HepG2 (cell line): Measurements from ENCODE around the gene TM4SF1. TPM values are rescaled to one million over a fixed set of nuclear protein-coding genes. Genes with fewer than 3 reads are reported as not detected.

Experiments
- ATAC-seq: fragments of 200-7000 bp; cut with Tn5 transposase; 3 replicates; pipeline ENCODE4 v1.9.1; 2020; ENCODE audit warnings: mild to moderate bottlenecking, moderate library complexity
- BruUV-seq: library from RNA; stranded (reverse); fragments of 400-500 nt; replicated peaks from 2 replicates; lab custom pipeline; 2021; lab: Mats Ljungman, UMichigan
- CTCF ChIA-PET: fragments of 300-600 bp; formaldehyde crosslinking; extraction: SDS; loops from one replicate; lab custom pipeline; 2021; ENCODE audit warnings: low total read pairs, inconsistent platforms, low intra/inter-chr PET ratio; lab: Yijun Ruan, JAX
- POLR2A ChIA-PET: fragments of 350-600 bp; sonication (Branson Sonifier 250); formaldehyde crosslinking; loops from one replicate; lab custom pipeline; 2020; ENCODE audit warnings: antibody characterized with exemption, inconsistent platforms; lab: Yijun Ruan, JAX
- DNase-seq: peaks from one replicate; pipeline ENCODE4 v3.0.0-alpha.2; 2015; ENCODE audit warnings: low spot score
- FAIRE-seq: peaks from 3 replicates; lab custom pipeline; 2011; peaks lifted over from hg19 to GRCh38; lab: Jason Lieb, UNC
- H2AFZ ChIP-seq: one replicate; pipeline ENCODE4 v1.6.1; 2011; ENCODE audit warnings: low read length, inconsistent platforms
- H3K27ac ChIP-seq: fragments of 300-600 bp; 3 replicates; pipeline ENCODE4 v1.8.0; 2011; ENCODE audit warnings: mixed run types, mild to moderate bottlenecking, mixed read lengths, low read length, inconsistent platforms; ENCODE audit not compliant: insufficient read depth; ENCODE audit errors: extremely low read length
- H3K27me3 ChIP-seq, 2 experiments: fragments of 200-600 bp in 1 of 2; 2 replicates in 1 of 2; 3 replicates in 1 of 2; pipeline versions ENCODE4 v1.6.0 to v1.8.0; 2011; ENCODE audit warnings: low read length in 2 of 2, mild to moderate bottlenecking in 2 of 2, moderate library complexity in 2 of 2, inconsistent platforms in 1 of 2; ENCODE audit not compliant: insufficient read depth in 2 of 2, control insufficient read depth in 1 of 2
- H3K36me3 ChIP-seq, 2 experiments: fragments of 200-600 bp in 1 of 2; replicated peaks in 1 of 2; 2 replicates in 1 of 2; 3 replicates in 1 of 2; pipeline versions ENCODE4 v1.5.1 to v1.8.0; 2011; ENCODE audit warnings: low read length in 2 of 2, inconsistent platforms in 1 of 2; ENCODE audit not compliant: insufficient read depth in 2 of 2, control insufficient read depth in 1 of 2
- H3K4me1 ChIP-seq: 2 replicates; pipeline ENCODE4 v1.5.1; 2012; ENCODE audit warnings: low read length, inconsistent platforms; ENCODE audit not compliant: insufficient read depth
- H3K4me2 ChIP-seq: 2 replicates; pipeline ENCODE4 v1.6.0; 2011; ENCODE audit warnings: low read depth, low read length, inconsistent platforms
- H3K4me3 ChIP-seq, 3 experiments: fragments of 200-600 bp in 1 of 3; sonication (generic), shearing (Covaris generic) in 1 of 3; replicated peaks in 1 of 3; 2 replicates each; pipeline ENCODE4 v1.5.1; 2011 to 2016; ENCODE audit warnings: low read length in 3 of 3, inconsistent platforms in 2 of 3, low read depth in 2 of 3, mild to moderate bottlenecking in 2 of 3, control low read depth in 1 of 3, mixed read lengths in 1 of 3; ENCODE audit not compliant: insufficient read depth in 1 of 3
- H3K79me2 ChIP-seq: one replicate; pipeline ENCODE4 v1.6.1; 2011; ENCODE audit warnings: low read length, inconsistent platforms; ENCODE audit not compliant: insufficient read depth
- H3K9ac ChIP-seq: 2 replicates; pipeline ENCODE4 v1.6.0; 2011; ENCODE audit warnings: mild to moderate bottlenecking, low read depth, low read length, inconsistent platforms; ENCODE audit not compliant: insufficient read depth
- H3K9me3 ChIP-seq: 2 replicates; pipeline ENCODE4 v1.5.1; 2012; ENCODE audit warnings: mild to moderate bottlenecking, low read length
- H4K20me1 ChIP-seq: 2 replicates; pipeline ENCODE4 v1.6.0; 2011; ENCODE audit warnings: inconsistent platforms, mild to moderate bottlenecking, low read length, moderate library complexity; ENCODE audit not compliant: insufficient read depth
- HMG20A ChIP-seq: IDR thresholded peaks from 2 replicates; pipeline ENCODE4 v1.6.1; 2016; ENCODE audit warnings: borderline replicate concordance
- KDM5B ChIP-seq: sonication (generic); formaldehyde crosslinking; IDR thresholded peaks from 2 replicates; pipeline ENCODE4 v1.4.0; 2020; ENCODE audit warnings: missing genetic modification reagents, mild to moderate bottlenecking, borderline replicate concordance
- NFIC ChIP-seq: IDR thresholded peaks from 2 replicates; pipeline ENCODE4 v1.6.1; 2012; ENCODE audit warnings: mild to moderate bottlenecking, low read length, inconsistent platforms
- NFKBIZ ChIP-seq: IDR thresholded peaks from 2 replicates; pipeline ENCODE4 v1.6.1; 2018; ENCODE audit warnings: missing genetic modification reagents, missing compliant biosample characterization
- PCBP2 ChIP-seq: fragments of 200-400 bp; formaldehyde crosslinking; optimal IDR thresholded peaks from 2 replicates; pipeline ENCODE3; 2018; ENCODE audit warnings: low read length, low read depth; ENCODE audit not compliant: poor library complexity, severe bottlenecking
- SNAI1 ChIP-seq: sonication (generic); formaldehyde crosslinking; IDR thresholded peaks from 2 replicates; pipeline ENCODE4 v1.5.0; 2020; ENCODE audit warnings: mild to moderate bottlenecking, missing genetic modification reagents, borderline replicate concordance
- YEATS2 ChIP-seq: sonication (generic); formaldehyde crosslinking; IDR thresholded peaks from 2 replicates; pipeline ENCODE4 v1.4.0; 2020; ENCODE audit warnings: missing genetic modification reagents, borderline replicate concordance
- ZNF317 ChIP-seq: sonication (generic); formaldehyde crosslinking; IDR thresholded peaks from 2 replicates; pipeline ENCODE4 v1.5.0; 2020; ENCODE audit warnings: mild to moderate bottlenecking, missing genetic modification reagents
- ZNF337 ChIP-seq: sonication (generic); formaldehyde crosslinking; IDR thresholded peaks from 2 replicates; pipeline ENCODE4 v1.5.1; 2020; ENCODE audit warnings: missing genetic modification reagents, low read depth, mild to moderate bottlenecking, borderline replicate concordance
- WGBS: methylation state at CpG from one replicate; pipeline ENCODE4 v1.1.6; 2017; ENCODE audit warnings: low lambda C conversion rate; 5-methylcytosine and 5-hydroxymethylcytosine counted together
- in situ Hi-C: cut with HindIII; loops from 2 replicates; pipeline ENCODE4 v1.10.0; 2017; ENCODE audit warnings: low pct_unique_long_range_greater_than_20kb; ENCODE audit not compliant: extremely low pct_ligation_motif_present
- intact Hi-C: fragments of 100-400 bp; cut with micrococcal nuclease; formaldehyde crosslinking; loops from one replicate; pipeline ENCODE4 v1.10.0; 2022; ENCODE audit not compliant: unreplicated experiment
- polyA plus RNA-seq, 8 experiments: library from polyadenylated mRNA; depleted of rRNA in 3 of 8; stranded (reverse) in 7 of 8; unstranded in 1 of 8; fragments of >200 nt; fragmentation: Illumina TruSeq in 4 of 8; extraction: Trizol in 4 of 8; gene quantifications; 2 replicates each; pipeline versions ENCODE4 v1.2.1 to v1.2.3, GENCODE V29; 2011 to 2016; ENCODE audit warnings: low read depth in 4 of 8, missing spikeins in 1 of 8, mixed read lengths in 1 of 8; ENCODE audit not compliant: insufficient read depth in 1 of 8
- total RNA-seq, 5 experiments: library from RNA; depleted of rRNA; stranded (reverse); fragments of >200 nt; fragmentation: Illumina TruSeq; extraction: Trizol; gene quantifications; 2 replicates each; pipeline ENCODE4 v1.2.3, GENCODE V29; 2016; ENCODE audit warnings: low read depth in 1 of 5
- TF ChIP-seq, protein P1 (sequence below): sonication (generic); formaldehyde crosslinking; IDR thresholded peaks from 2 replicates; pipeline ENCODE4 v1.4.0; 2020; ENCODE audit warnings: mild to moderate bottlenecking, missing genetic modification reagents

Gene TM4SF1
- total and polyA plus RNA-seq, 2 of the 13 experiments (the other 11 are each of a cell fraction or from before 2014, with no cell fraction given) = 431 to 1,359 TPM

DNA sequence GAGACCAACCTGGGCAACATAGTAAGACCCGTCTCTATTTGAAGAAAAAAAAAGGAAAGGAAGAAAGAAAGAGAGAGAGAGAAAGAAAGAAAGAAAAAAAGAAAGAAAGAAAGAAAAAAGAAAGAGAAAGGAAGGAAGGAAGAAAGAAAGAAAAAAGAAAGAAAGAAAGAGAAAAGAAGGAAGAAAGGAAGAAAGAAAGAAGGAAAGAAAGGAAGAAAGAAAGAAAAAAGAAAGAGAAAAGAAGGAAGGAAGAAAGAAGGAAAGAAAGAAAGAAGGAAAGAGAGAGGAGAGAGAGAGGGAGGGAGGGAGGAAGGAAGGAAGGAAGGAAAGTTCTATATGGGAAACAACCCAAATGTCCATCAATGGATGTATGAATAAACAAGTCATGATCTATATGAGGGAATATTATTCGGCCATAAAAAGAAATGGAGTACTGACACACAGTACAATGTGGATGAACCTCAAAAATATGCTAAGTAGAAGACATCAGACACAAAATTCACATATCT lies 28.8 kb upstream of the TM4SF1 start:
- 95% methylated on average over 2 of the region's 2 CpGs for WGBS
- intact Hi-C loops = no loop called here
- POLR2A ChIA-PET = no interaction called here

DNA sequence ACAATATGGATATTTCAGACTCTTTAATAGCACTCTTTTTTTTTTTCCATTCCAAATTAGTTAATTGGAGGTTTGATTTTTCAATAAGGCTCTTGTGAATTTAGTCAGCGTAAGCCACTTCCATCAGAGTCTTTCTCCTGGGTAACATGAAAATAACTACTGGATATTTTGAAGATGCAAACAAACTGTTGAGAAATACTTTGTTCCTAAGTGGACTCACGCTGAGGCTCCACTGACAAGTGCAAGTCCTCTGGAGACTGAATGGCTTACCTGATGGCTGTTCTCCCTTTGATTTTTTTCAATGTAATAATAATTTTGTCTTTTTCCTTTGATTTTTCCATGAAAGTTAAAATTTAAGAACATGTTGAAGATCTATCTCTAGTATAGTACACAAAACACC lies 26.0 kb upstream of the TM4SF1 start:
- POLR2A ChIA-PET = no interaction called here
- Histone ChIP-seq H3K9me3 (no peaks in the 10 kb centered on the region), H3K27ac (peak overlapping the region; percentile 59)

More for the DNA sequence above, 28.8 kb upstream of the TM4SF1 start:
- no peak overlapping the region for H3K9ac ChIP-seq
- BruUV-seq = no TSS peak
- FAIRE-seq = no peak
- no peaks in the 10 kb centered on the region for H3K79me2 ChIP-seq
- peaks cover 55% of the 10 kb centered on the region for H3K4me1 ChIP-seq
- H3K27ac ChIP-seq = no peak overlapping the region
- H4K20me1 ChIP-seq = no peaks in the 10 kb centered on the region
- in situ Hi-C loops = no loop called here
- H3K4me2 ChIP-seq = no peak overlapping the region
- no peak for DNase-seq
- no peaks in the 10 kb centered on the region for H3K36me3 ChIP-seq
- no peak for ATAC-seq
- H3K9me3 ChIP-seq = no peaks in the 10 kb centered on the region
- no peak overlapping the region for H3K4me3 ChIP-seq
- CTCF ChIA-PET = no interaction called here
- TF ChIP-seq SNAI1 (CRISPR knock-in tag) = no peak
- no peak for TF ChIP-seq ZNF337
- TF ChIP-seq PCBP2 = no peak
- no peak for TF ChIP-seq ZNF317 (CRISPR knock-in tag)
- TF ChIP-seq NFIC = no peak
- no peak for TF ChIP-seq YEATS2 (CRISPR knock-in tag)
- no peak for TF ChIP-seq NFKBIZ
- TF ChIP-seq, protein P1, sequence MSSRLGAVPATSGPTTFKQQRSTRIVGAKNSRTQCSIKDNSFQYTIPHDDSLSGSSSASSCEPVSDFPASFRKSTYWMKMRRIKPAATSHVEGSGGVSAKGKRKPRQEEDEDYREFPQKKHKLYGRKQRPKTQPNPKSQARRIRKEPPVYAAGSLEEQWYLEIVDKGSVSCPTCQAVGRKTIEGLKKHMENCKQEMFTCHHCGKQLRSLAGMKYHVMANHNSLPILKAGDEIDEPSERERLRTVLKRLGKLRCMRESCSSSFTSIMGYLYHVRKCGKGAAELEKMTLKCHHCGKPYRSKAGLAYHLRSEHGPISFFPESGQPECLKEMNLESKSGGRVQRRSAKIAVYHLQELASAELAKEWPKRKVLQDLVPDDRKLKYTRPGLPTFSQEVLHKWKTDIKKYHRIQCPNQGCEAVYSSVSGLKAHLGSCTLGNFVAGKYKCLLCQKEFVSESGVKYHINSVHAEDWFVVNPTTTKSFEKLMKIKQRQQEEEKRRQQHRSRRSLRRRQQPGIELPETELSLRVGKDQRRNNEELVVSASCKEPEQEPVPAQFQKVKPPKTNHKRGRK (CRISPR knock-in tag) = peak; percentile 96
- TF ChIP-seq, all 625 proteins: peak for 1
- no peak overlapping the region for H2AFZ ChIP-seq
- H3K27me3 ChIP-seq = no peaks in the 10 kb centered on the region

More for the DNA sequence above, 26.0 kb upstream of the TM4SF1 start:
- Histone ChIP-seq H3K79me2 (no peaks in the 10 kb centered on the region), H3K9ac (no peak overlapping the region), H3K36me3 (no peaks in the 10 kb centered on the region), H2AFZ (no peak overlapping the region), H3K27me3 (no peaks in the 10 kb centered on the region), H3K4me3 (no peak overlapping the region), H4K20me1 (no peaks in the 10 kb centered on the region), H3K4me1 (peaks cover 78% of the 10 kb centered on the region), H3K4me2 (no peak overlapping the region)
- TF ChIP-seq HMG20A (CRISPR knock-in tag) = 0 out of 2 replicates have a peak, but pooled peaks have one; percentile 13
- TF ChIP-seq KDM5B = no peak
- ATAC-seq = no peak
- in situ Hi-C loops = no loop called here
- no TSS peak for BruUV-seq
- no peak for DNase-seq
- no peak for FAIRE-seq
- CTCF ChIA-PET = no interaction called here
- 81% methylated on average over 2 of the region's 2 CpGs for WGBS
- intact Hi-C loops = no loop called here
